Right lobe of liver (tissue), 6 donors: ENCODE data around the gene HS3ST2. TPM values are rescaled to one million over a fixed set of nuclear protein-coding genes. Genes with fewer than 3 reads are reported as not detected.

Experiments used
- ATAC-seq, 4 donors: fragments of 200-7000 bp; cut with Tn5 transposase; one replicate each; pipeline ENCODE4 v1.9.1; 2020; ENCODE audit warnings: mild to moderate bottlenecking in 4 of 4, moderate library complexity in 4 of 4
- DNase-seq, 3 donors: peaks; one replicate each; pipeline ENCODE4 v3.0.0-alpha.2; 2020
- H3K27ac ChIP-seq, 3 donors: fragments of 200-600 bp; one replicate each; pipeline ENCODE4 v1.8.0; 2022
- H3K27me3 ChIP-seq, 2 donors: fragments of 200-600 bp; one replicate each; pipeline ENCODE4 v1.8.0; 2022
- H3K36me3 ChIP-seq, 4 donors: fragments of 200-600 bp; sonication (generic) in 1 of 4; one replicate each; pipeline versions ENCODE4 v1.5.1 to v1.8.0; 2017 to 2022; ENCODE audit warnings: control low read depth in 1 of 4
- H3K4me1 ChIP-seq, 4 donors: fragments of 200-600 bp; sonication (generic) in 1 of 4; one replicate each; pipeline versions ENCODE4 v1.5.1 to v1.8.0; 2017 to 2022; ENCODE audit warnings: control low read depth in 1 of 4
- H3K4me3 ChIP-seq, 3 donors: fragments of 200-600 bp; one replicate each; pipeline ENCODE4 v1.8.0; 2022
- H3K9me3 ChIP-seq, 4 donors: fragments of 200-600 bp; sonication (generic) in 1 of 4; one replicate each; pipeline versions ENCODE4 v1.5.1 to v1.8.0; 2017 to 2022; ENCODE audit warnings: control low read depth in 1 of 4
- POLR2A ChIP-seq: fragments of 450-650 bp; IDR thresholded peaks from one replicate; pipeline ENCODE4 v1.6.1; 2017; ENCODE audit warnings: antibody characterized with exemption, mild to moderate bottlenecking
- WGBS: methylation state at CpG from one replicate; pipeline ENCODE4 v1.1.6; 2018; ENCODE audit warnings: low coverage, low lambda C conversion rate; ENCODE audit not compliant: insufficient coverage; ENCODE audit errors: missing lambda C conversion rate; 5-methylcytosine and 5-hydroxymethylcytosine counted together
- intact Hi-C, 2 donors: fragments of 100-400 bp; cut with DNase I; formaldehyde crosslinking; loops; one replicate each; pipeline versions ENCODE4 v1.11.2 to v1.14.1; 2022
- total RNA-seq, 6 experiments: library from RNA; depleted of rRNA in 2 of 6; stranded (reverse); fragments of >200 nt in 2 of 6; fragmentation: NEBNext Ultra II Directional in 3 of 6; extraction: Animal tissue kit (Norgen Biotek cat#: 25700) in 3 of 6; gene quantifications; one replicate each; pipeline versions ENCODE4 v1.1.0 to v1.2.4, GENCODE V29; 2016 to 2023
- TF ChIP-seq, protein P1 (sequence below), 4 donors: fragments of 200-600 bp in 3 of 4; fragments of 450-650 bp in 1 of 4; IDR thresholded peaks; one replicate each; pipeline versions ENCODE4 v1.5.1 to v1.8.0; 2016 to 2022; ENCODE audit warnings: antibody characterized with exemption in 4 of 4, mild to moderate bottlenecking in 2 of 4
- donor health status: DM: no; HTN: yes; CAD: no.
- donor health status: DM: no; HTN: no; CAD: no.
- donor health status: DM: no; HTN: no; CAD: no.
- donor health status: DM: no; HTN: yes; CAD: no.
- donor health status: DM: no; HTN: yes; CAD: no.

Gene HS3ST2
- total RNA-seq, 6 experiments from 2014 or later = 0.21 to 3.2 (median 0.93) TPM; not detected in 1

DNA sequence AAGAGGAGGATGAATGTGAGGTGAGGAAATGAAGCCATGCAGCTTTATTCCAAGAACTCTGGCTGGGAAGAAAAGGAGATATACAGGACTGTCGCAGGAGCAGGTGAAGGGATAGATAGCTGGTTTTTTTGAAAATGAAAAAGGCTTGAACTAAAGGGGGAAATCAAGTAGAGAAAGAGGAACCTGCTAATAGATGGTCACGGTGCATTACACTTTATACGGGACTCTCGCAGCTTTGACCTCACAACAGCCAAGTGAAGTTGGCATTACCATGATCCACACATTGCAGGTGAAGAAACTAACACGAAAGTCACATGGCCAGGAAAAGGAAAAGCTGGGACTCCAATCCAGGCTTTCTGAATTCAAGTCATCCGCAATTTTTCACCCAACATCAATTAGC is 86.9 kb downstream of the HS3ST2 start:
- no peaks in the 10 kb centered on the region for H3K4me1 ChIP-seq
- intact Hi-C loops = no loop called here
- no peaks in the 10 kb centered on the region for H3K36me3 ChIP-seq
- no peaks in the 10 kb centered on the region for H3K9me3 ChIP-seq
- no peaks in the 10 kb centered on the region for H3K27me3 ChIP-seq
- no peak overlapping the region for H3K27ac ChIP-seq
- ATAC-seq (no peak), DNase-seq (no peak)
- no peak for TF ChIP-seq POLR2A
- TF ChIP-seq, protein P1, sequence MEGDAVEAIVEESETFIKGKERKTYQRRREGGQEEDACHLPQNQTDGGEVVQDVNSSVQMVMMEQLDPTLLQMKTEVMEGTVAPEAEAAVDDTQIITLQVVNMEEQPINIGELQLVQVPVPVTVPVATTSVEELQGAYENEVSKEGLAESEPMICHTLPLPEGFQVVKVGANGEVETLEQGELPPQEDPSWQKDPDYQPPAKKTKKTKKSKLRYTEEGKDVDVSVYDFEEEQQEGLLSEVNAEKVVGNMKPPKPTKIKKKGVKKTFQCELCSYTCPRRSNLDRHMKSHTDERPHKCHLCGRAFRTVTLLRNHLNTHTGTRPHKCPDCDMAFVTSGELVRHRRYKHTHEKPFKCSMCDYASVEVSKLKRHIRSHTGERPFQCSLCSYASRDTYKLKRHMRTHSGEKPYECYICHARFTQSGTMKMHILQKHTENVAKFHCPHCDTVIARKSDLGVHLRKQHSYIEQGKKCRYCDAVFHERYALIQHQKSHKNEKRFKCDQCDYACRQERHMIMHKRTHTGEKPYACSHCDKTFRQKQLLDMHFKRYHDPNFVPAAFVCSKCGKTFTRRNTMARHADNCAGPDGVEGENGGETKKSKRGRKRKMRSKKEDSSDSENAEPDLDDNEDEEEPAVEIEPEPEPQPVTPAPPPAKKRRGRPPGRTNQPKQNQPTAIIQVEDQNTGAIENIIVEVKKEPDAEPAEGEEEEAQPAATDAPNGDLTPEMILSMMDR (IDR thresholded peaks at IDR 0.05) = no peak
- WGBS = 65% methylated on average over 6 of the region's 6 CpGs
- no peak overlapping the region for H3K4me3 ChIP-seq

DNA sequence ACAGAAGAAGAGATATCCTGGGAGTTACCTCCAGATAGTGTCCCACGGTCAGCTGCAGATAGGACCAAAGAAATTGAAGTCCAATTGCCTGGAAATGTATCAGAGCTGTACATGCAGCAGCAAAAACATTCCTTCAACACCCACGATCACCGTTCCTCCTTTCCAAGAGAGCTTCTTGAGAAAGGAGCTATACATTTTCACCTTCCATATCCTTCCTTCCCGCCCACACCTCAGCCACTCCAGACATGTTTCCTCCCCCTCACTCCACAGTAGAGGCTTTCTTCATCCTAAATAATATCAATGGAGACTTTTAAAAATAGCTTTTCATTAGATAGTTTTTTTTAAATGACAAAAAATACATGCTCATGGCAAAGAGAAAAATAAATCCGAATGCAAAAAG is 87.6 kb downstream of the HS3ST2 start:
- no peaks in the 10 kb centered on the region for H3K4me1 ChIP-seq
- intact Hi-C loops = no loop called here
- no peak for TF ChIP-seq POLR2A
- TF ChIP-seq, protein P1 (IDR thresholded peaks at IDR 0.05) = no peak
- H3K27ac ChIP-seq = no peak overlapping the region
- H3K27me3 ChIP-seq = no peaks in the 10 kb centered on the region
- H3K9me3 ChIP-seq = no peaks in the 10 kb centered on the region
- H3K36me3 ChIP-seq = no peaks in the 10 kb centered on the region
- no peak for ATAC-seq
- WGBS = 46% methylated on average over 5 of the region's 5 CpGs
- no peak overlapping the region for H3K4me3 ChIP-seq
- DNase-seq = no peak

DNA sequence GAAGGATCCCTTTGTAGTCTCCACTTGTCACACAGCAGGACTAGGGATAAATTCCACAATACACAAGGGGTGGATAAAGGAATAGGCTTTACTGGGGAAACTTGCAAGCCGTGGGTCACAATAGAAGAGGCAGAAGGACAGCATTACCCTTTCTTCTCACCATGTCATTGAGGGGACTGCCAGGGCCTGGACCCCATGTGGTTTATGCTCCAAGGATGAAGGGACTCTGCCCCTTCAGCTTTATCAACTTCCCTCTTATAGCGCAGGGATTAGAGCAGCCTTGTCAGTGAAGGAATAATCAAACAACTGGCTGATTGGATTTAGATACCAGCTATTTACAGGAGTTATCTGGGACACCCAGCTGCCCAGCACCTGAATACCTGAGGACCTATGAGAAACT is 89.8 kb downstream of the HS3ST2 start:
- 15% methylated on average over 2 of the region's 2 CpGs for WGBS
- no peak overlapping the region for H3K27ac ChIP-seq
- no peaks in the 10 kb centered on the region for H3K4me1 ChIP-seq
- H3K4me3 ChIP-seq = no peak overlapping the region
- H3K9me3 ChIP-seq = no peaks in the 10 kb centered on the region
- TF ChIP-seq, protein P1 (IDR thresholded peaks at IDR 0.05) = no peak
- TF ChIP-seq POLR2A = no peak
- no peaks in the 10 kb centered on the region for H3K27me3 ChIP-seq
- ATAC-seq (no peak), DNase-seq (no peak)
- intact Hi-C loops = no loop called here
- no peaks in the 10 kb centered on the region for H3K36me3 ChIP-seq

DNA sequence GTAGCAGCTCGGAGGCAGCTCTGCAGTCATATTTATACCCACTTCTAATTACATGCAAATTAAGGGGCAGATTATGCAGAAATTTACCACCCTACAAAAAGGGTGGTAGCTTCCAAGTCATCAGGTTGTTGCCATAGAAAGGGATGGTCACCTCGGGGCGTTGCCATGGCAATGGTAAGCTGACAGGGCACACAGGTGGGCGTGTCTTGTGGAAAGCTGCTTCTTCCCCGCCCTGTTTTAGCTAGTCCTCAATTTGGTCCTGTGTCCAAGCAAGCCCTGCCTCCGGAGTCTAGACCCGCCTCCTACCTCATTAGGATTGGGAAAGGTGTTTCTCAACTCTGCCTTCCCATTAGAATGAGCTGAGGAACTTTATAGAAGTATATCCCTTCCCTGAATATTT is 98.7 kb downstream of the HS3ST2 start:
- intact Hi-C loops = no loop called here
- Histone ChIP-seq H3K36me3 (no peaks in the 10 kb centered on the region), H3K27ac (no peak overlapping the region), H3K4me1 (no peaks in the 10 kb centered on the region), H3K4me3 (no peak overlapping the region), H3K27me3 (no peaks in the 10 kb centered on the region), H3K9me3 (no peaks in the 10 kb centered on the region)
- 30% methylated on average over 6 of the region's 7 CpGs for WGBS
- ATAC-seq (no peak), DNase-seq (no peak)
- TF ChIP-seq POLR2A = no peak
- TF ChIP-seq, protein P1 (IDR thresholded peaks at IDR 0.05) = no peak

DNA sequence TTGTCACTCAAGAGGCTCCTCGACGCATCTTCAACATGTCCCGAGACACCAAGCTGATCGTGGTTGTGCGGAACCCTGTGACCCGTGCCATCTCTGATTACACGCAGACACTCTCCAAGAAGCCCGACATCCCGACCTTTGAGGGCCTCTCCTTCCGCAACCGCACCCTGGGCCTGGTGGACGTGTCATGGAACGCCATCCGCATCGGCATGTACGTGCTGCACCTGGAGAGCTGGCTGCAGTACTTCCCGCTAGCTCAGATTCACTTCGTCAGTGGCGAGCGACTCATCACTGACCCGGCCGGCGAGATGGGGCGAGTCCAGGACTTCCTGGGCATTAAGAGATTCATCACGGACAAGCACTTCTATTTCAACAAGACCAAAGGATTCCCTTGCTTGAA is 101.0 kb downstream of the HS3ST2 start:
- no peaks in the 10 kb centered on the region for H3K27me3 ChIP-seq
- no peaks in the 10 kb centered on the region for H3K36me3 ChIP-seq
- no peak for ATAC-seq
- no peaks in the 10 kb centered on the region for H3K9me3 ChIP-seq
- intact Hi-C loops = no loop called here
- no peak overlapping the region for H3K27ac ChIP-seq
- no peaks in the 10 kb centered on the region for H3K4me1 ChIP-seq
- TF ChIP-seq, protein P1 (IDR thresholded peaks at IDR 0.05) = no peak
- TF ChIP-seq POLR2A = no peak
- DNase-seq = no peak
- no peak overlapping the region for H3K4me3 ChIP-seq
- 74% methylated on average over 12 of the region's 25 CpGs for WGBS
